HPDE6-E6E7 (cell line): Measurements from ENCODE around the gene SSNA1.

Experiments used
- DNase-seq: peaks from one replicate; pipeline ENCODE4 v3.0.0; 2011; ENCODE audit warnings: missing footprints; ENCODE audit errors: extremely low spot score

The SSNA1 gene

DNA sequence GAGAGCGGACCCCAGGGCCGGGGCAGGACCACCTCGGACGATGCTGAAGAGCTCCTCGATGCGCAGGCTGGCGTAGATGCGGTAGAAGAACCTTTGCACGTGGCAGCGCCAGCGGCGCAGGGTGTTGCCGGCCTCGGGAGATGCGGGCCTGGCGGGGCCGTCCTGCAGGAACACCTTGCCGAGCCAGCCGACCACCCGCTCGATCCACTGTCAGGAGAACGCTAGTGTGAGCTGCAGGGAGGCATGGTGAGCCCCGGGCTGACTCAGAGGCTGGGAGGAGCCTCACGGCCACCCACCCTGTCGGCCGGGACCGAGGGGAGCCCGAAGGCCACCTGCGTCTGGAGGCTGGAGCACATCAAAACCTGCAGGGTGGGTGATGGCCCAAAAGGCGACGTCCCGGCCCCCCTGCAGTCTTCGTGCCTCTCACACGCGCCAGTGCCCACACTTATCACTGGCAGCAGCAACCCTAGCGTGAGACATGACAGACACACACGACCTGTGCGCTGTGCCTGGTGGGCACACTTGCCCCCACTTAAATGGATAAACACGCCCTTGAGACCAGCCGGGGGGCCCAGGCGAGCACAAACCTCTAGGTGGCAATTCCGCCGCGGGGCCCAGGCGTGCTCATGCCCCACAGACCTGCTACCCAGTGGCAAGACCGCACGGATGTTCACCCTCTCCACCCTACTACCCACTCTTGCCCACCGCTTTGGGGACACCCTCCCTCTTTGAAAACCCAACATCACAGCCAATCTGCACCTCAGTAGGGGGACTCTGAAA, 3.4 kb upstream of the SSNA1 start:
- no peak for DNase-seq

DNA sequence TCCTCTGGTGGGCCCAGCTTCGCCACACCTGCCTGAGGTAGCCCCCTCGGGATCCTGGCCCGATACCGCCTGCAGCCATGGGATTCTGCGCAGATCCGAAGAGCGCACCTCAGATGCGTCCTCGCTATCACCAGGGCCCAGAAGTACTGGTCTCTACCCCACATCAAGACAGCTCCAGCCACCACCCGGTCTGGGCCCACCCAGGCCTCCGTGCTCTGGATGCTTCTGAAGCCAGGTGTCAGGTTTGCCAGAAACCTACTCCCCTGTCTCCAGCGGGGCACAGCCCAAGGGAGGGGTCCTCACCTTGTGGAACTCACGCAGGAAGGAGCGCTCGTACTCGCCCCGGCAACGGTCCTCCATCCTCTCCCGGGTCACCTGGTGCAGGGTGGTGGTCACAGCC, 2.6 kb upstream of the SSNA1 start:
- no peak for DNase-seq

DNA sequence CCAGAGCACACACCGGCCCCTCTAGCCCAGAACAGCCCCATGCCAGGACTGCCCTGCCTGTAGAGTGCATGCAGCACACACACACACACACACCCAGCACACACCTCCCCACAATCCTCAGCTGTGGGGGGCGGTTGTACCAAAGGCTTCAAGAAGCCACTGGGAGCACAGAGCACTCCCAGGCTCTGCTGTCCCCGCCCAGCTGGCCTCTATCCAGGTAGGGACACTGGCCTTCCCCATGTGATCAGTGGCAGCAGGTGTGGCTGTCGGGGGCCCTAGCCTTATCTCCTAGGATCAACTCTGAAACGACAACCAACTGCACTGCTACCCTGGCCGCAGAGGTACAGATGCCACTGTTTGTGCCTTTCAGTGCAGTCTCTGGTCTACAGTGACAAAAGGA, 2.1 kb upstream of the SSNA1 start:
- no peak for DNase-seq

DNA sequence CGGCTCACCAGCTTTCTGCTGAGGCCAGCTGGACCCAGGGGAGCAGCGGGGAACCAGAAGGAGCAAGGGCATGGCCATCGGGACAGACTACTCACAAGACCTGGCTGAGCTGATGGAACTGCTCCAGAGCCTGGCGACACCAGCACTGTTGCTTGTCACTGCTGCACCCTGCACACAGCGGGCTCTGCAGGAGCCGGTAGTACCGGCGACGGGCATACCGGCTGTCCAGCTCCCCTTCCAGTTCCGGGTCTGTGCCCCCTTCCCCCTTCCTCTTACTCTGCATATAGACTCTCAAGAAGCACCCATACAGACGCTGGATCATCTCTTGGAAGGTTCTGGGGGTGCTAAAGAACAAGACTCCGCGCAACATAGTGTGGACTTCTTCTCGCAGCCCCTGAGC, 1.1 kb upstream of the SSNA1 start:
- no peak for DNase-seq

DNA sequence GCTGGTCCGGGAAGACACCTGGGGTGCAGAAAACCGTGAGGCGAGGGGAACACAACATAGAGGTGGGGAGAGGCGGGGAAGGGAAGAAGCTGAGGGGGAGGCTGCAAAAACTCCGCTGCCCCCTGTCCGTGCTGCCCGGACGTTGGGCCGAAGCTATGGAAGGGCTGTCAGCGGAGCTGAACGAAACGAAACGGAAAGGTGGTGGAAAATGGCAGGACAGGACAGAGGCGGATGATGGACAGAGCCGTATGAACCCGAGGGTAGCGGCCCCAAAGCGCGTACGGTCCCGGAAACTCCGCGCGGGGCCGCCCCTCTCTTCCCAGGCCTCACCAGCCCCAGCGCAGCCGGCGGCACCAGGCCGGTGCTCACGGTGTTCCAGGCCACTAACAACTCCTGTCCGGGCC, 388 bp upstream of the SSNA1 start:
- DNase-seq = no peak

DNA sequence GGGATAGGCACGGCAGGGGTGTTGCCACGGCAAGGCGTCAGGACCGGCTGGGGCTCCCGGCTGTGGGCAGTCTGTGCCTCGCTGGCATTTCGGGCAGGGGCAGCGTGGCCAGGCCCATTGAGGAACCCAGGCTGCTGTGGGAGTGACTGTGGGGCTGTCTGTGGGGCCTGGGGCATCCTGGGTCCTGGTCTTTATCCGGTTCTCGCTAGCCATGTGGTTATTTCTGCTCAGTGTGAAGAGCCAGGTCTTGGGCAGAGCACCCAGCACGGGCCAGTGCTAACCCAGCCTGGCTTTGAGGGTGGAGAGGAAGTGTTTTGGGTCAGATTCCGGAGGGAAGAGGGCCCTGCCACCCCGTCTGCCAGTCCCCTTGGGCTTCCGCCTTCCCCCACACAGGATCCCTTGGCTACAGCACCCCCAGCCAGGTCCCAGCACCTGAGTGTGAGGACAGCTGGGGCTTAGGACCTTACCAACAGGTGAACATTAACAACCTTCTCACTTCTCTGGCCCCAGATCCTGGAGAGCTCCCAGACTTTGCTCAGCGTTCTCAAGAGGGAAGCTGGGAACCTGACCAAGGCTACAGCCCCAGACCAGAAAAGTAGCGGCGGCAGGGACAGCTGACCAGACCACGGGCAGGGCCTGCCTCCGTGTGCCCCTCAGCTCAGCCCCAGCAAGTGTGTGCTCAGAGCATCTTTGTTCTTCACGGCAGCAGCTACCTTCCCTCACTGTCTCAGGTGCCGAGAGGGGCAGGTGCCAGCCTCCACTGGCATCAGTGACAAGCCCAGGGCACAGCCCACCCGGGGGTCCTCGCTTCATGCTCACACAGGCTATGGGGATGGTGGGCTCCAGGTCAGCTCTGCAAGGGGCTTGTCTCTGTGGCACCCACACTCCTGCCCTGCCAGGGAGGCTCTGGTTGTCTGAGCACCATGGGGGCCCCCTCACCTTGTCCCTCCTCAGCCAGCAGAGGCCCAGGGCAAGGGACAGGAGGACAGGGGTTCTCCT, 1.1 kb downstream of the SSNA1 start:
- no peak for DNase-seq

DNA sequence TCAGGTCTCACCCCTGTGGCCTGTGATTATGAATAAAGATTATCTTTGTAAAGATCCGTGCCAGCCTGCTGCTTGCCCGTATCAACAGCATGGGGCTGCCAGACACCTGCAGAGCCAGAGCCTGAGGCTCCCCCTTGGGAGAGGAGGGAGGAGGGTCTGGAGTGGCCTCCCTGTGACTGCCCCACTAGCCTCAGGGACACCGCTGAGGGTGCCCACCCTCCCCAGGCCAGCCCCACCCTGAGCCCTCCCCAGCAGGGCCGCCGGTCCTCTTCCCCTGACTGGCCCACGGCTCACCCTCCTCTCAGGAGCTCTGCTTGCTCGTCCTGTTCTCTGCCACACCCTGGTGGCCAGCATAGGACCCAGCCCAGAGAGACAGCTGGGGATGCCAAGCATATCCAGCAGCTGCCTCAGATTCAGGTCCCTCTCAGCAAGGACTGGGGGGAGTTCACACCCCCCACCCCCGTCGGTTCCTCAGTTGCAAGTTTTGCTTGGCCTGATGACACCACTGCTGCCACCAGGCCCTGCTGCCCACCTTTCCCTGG, 1.9 kb downstream of the SSNA1 start:
- DNase-seq = no peak

DNA sequence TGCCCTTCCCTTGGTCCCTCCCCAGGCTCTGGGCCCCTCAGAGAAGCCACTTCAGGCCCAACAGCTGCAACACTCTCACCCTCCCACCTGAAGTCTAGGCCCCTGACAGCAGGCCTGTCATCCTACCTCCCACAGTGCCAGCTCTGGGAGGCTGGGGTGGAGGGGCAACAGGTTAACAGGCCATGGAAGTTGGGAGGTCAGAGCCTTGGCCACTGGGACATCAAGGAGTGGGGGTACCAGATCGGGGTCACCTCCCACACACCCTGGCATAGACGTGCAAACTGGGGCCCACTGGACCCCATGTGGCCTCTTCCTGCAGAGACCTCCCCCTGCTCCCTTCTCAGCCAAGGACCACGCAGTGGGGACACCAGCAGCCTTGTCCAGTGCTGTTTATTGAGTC, 2.8 kb downstream of the SSNA1 start:
- no peak for DNase-seq

DNA sequence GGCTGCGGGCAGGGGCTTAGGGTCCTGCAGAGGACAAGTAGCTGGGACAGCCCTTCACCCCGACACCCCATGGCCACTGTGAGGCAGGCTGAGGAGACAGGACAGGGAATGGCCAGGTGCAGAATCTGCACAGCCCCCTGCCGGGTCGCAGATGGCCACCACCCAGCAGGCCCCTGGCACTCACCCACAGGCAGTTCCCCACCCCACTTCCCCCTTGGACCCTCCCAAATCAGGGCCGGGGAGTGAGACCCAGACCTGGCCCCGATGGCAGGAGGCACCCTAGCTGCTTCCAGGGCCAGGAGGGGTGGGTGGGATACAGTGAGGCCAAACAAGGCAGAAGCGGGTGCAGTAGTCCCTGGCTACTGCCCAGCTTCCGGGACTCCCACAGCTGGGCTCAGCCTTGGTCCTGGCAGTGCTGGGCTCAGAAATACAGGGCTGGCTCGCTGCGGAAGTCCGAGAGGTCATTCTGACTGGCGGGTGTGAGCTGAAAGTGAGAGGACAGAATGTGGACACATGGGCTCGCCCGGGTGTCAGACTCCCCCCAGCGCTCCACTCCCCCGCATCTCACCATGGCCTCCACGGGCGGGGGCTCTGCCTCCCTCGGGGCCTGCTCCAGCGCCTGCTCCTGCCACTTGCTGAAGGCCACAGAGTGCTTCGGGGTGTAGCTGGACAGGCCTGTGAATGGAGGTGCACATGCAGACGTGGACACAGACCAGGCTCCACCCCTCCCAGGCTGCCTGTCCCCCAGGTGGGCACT, 3.4 kb downstream of the SSNA1 start:
- no peak for DNase-seq

DNA sequence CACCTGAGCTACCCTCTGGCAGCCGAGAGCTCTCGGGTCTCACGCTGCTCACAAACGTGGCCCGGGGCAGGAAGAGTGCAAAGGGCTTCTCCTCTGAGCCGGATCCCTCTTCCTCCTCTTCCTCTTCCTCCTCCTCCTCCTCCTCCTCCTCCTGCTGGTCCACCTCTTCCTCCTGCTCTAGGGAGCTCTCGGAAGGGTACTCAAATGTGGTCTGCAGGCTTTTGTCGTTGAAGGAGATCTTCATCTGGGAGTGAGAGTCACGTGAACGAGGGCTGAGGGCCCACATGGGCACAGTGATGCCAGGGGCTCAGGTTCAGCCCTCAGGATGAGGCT, 3.9 kb downstream of the SSNA1 start:
- no peak for DNase-seq

DNA sequence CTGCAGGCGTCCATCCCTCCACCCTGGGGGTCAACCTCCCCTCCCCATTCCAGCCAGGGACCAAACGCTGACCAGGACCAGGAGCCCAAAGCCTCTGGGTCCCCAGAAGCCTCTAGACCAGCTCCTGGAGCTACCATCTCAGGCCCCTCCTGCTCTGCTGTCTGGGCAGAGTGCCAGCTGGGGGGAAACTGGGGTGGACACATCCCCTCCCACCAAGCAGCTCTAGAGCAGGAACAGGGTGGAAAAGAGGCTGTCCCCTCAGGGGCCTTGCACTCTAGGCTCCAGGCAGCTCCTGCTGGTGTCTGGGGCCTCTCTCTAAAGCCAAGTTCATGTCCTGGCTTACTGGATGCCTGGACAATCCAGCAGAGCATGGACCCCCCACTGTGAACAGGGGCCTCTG, 4.4 kb downstream of the SSNA1 start:
- no peak for DNase-seq

DNA sequence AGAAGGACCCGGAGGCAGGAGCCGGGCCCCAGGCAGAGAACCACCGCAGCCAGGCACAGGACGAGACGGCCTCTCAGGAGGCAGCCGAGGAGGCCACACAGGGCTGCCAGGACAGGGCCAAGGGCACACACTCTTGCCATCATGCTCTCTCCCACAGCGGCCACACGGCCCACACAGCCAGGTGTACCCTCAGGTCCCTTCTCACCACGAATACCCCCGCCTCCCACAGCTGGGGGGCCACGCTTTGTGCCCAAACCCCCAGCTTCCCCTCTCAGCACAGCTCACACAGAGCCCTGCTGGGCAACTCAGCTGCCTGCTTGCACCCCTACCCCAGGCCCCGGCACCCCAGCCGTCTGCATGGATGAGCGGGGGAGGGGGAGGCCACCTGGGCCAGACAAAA, 5.3 kb downstream of the SSNA1 start:
- no peak for DNase-seq

DNA sequence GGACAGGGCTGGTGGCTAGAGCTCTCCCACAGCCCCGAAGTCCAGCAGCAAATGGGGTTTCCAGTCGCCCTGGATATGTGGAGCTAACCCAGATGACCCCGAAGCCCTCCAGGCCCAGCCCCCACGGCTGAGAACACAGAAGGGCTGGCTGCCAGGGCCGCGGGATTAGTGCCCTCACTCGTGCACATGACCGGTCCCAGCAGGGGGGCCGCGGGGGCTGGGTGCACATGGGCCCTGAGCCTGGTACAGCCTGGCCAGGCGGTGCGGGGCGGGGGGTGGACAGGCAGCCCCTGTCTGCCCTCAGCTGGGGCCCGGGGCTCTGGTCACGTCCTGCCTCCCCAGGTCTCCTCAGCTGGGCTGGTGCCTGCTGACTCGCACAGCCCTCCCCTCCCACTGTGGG, 5.9 kb downstream of the SSNA1 start:
- no peak for DNase-seq

DNA sequence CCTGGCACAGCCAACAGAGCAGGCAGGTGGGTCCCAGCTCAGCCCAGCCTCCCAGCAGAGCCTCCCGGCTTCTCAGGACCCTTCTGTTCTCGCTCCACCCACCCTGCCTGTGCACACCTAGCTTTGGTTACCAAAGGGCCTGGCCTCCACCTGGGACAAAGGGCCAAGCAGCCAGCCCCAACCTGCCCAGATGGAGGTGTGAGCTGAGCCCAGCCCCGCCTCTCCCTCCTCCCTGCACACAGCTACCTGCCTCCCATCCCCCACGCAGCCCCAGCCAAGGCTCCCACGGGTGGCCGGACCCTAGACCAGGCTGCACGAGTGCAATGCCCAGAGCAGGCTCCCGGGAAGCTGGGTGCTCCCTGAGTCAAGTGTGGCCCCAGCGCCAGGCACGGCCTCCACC, 6.4 kb downstream of the SSNA1 start:
- DNase-seq = no peak

DNA sequence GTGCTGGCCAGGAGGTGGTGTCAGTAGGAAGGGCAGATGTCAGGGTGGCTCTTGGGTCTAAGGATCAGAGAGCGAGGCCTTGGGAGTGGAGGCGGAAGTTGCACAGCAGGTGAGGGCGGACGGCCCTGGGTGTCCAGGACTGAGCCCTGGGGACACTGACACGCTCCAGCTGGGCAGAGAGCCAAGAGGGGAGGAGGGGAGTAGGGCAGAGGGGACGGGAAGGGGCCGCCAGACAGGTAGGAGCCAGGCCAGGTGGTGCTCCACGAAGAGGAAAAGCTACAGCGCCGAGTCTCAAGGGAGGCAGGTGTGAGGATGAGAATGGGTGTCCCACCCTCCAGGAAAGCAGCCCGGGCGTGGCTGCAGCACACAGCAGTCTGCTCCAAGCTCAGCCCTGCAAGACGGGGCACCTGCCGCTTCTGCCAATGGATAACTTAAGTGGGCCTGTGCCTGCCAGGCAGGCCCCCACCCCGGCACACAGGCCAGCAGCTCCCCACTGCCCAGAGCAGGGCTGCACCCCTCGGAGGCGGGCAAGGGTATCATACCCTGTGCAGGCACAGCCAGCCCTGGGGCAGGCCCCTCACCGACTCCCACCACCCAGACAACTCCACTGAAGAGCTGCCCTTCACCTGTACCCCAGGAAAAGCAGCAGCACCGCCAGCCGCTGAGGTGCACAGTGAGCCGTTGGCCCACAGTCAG, 7.2 kb downstream of the SSNA1 start:
- no peak for DNase-seq

DNA sequence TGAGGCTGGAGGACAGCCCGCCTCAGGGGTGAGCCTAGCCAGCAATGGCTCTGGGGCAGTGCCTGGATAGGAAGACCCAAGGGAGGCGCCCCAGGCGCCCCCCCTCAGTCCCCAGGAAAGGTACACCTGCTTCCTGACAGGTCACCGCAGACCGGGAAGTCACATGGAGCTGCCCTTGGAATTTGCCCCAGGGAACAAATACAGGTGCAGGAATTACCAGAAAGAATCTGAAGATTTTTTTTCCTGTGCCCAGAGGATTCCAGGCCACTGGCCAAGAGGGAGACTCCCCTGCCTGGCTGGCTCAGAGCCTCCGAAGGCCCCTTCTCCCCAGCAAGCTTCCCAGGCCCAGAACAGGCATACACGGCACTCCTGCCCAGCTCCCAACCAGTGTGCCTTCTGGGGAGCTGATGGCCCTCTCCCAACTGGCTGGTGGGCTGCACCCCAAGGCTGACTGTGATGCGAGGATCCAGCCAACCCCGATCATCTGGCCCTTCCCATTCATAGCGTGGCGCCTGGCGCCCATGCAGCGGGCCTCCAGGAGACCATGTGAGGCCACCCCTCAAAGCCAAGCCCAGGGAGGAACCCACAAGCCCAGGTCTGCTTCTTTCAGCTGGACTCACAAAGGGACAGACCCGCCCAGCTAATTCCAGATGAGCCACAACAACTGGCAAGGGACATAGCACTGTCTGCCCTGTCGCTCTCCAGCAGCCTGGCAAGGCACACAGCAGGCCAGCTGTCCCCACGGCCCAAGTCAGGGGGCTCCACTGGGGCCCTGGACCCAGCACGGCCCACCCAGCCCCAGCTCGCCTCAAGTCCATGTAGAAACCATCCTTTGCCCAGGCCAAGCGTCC, 9.8 kb downstream of the SSNA1 start:
- DNase-seq = no peak

DNA sequence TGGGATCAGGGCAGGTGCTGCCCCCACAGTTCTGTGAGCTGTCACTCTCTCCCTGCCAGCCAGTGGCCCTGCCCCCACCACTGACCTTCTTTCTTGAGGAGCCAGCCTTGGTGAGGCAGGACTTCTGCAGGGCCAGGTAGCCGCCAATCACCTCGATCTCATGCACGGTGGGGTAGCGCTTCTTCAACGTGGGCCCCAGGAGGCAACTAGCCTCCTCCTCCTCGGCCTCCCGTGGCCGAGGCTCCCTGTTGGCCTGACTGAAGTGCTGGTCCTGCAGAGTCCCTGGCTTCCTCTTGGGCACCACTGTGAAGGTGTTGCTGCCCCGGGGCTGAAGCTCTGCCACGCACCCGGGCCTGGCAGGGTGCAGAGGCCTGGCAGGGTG, 10.4 kb downstream of the SSNA1 start:
- no peak for DNase-seq

DNA sequence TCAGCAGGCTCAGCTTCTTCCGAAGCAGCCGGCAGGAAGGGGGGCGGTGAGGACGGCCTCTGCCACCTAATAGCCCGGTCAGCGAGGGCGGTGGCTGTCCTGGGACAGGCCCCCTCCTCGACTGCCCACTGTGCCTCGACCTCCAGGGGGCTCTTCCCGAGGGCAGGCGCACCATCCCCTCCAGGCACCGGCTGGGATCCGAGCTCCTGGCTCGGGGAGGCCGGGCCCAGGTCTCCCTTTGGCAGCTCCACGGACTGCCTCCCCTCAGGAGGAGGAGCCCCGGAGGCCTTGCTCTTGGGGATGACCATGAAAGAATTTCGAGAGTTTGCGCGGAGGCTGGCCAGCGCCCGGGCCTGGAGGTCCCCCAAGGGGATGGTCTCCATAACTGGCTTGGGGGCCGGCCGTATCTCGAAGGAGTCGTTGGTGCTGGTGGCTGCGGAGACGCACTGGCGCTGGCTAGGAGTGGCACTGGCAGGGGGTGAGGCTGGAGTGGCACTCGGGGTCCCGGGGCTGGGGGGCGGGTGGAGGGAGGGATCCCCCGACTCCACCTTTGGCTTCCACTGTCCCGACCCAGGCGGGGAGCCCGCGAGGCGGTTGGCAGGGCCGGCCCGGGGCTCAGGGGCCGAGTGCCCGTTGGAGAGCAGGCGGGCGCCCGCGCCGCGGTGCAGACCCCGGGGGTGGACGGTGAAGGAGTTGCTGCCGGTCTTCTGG, 11.1 kb downstream of the SSNA1 start:
- DNase-seq = no peak

DNA sequence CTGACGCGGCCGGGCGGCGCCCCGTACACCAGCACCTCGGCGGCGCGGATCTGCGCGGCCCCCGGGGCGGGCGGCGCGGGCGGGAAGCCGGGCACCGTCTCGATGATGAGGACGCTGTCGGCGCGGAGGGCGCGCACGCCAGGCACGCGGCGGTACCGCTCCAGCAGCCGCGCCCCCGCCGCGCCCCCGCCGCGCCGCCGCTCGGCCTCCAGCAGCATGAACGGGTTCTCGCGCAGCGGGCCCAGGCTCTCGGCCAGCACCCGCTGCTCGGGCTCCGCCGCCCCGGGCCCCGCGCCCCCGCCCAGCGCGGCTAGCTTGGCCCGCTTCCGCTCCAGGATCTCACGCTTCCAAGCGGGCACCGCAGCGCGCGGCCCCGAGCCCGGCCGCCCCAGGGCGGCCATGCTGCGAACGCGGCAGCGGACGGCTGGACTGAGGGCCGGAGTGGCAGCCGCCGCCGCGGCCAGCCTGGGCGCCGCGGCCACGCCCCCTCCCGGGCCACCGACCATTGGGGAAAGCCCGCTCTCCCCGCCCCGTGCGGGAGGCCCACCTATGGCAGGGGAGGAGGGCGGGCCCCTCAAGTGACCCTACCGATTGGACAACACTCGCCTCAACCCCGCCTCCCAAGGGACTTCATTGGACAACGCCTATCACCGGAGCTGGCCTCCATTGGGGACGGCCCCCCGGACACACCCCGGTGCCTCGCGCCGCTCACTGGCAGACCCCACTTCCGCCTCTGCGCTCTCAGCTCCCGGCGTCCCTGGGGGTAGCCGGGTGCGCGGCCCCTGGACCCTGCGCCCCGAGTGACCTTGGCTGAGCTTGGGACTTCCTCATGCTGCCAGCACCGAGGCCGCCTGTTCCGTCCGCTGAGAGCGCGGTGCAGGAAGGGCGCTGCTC, 12.1 kb downstream of the SSNA1 start, which contains the start of gene TPRN:
Gene TPRN, minus strand, starts transcription at position 431 of the 894 bp plus-strand sequence. Its CDS starts 30 bp downstream, at position 401.
- peak; percentile 100 for DNase-seq
